Naive thymus-derived CD4-positive, alpha-beta T cell (primary cell): ENCODE results near the gene BCAM. TPM values are rescaled to one million over a fixed set of nuclear protein-coding genes. Genes with fewer than 3 reads are reported as not detected.

Experiments
- ATAC-seq: fragments of 150-1000 bp; cut with Tn5 transposase; 2 replicates; pipeline ENCODE4 v1.10.0; 2021; ENCODE audit warnings: mild to moderate bottlenecking, moderate library complexity
- CTCF ChIA-PET: fragments of 350-600 bp; sonication (Branson Sonifier 250); formaldehyde crosslinking; loops from one replicate; lab custom pipeline; 2021; ENCODE audit warnings: antibody characterized with exemption; lab: Charles Lee
- POLR2A ChIA-PET: fragments of 350-600 bp; sonication (Branson Sonifier 250); formaldehyde crosslinking; loops from one replicate; lab custom pipeline; 2021; ENCODE audit warnings: antibody characterized with exemption, inconsistent platforms; lab: Charles Lee
- DNase-seq, 9 donors: peaks; one replicate each; pipeline versions ENCODE4 v3.0.0 to v3.0.0-alpha.2; 2020 to 2022; ENCODE audit warnings: mixed read lengths in 1 of 9
- H3K27ac ChIP-seq: one replicate; pipeline ENCODE4 v1.7.0; 2013; ENCODE audit warnings: mild to moderate bottlenecking, low read depth, low read length, moderate library complexity
- H3K27me3 ChIP-seq, 2 donors: one replicate each; pipeline ENCODE4 v1.7.0; 2013; ENCODE audit warnings: low read length in 2 of 2, mild to moderate bottlenecking in 2 of 2, moderate library complexity in 2 of 2; ENCODE audit not compliant: control insufficient read depth in 2 of 2, insufficient read depth in 2 of 2
- H3K36me3 ChIP-seq, 3 experiments: 1 replicate in 2 of 3; 2 replicates in 1 of 3; pipeline ENCODE4 v1.7.0; 2013; ENCODE audit warnings: low read length in 3 of 3, mild to moderate bottlenecking in 3 of 3, moderate library complexity in 1 of 3; ENCODE audit not compliant: insufficient read depth in 3 of 3, control insufficient read depth in 2 of 3
- H3K4me1 ChIP-seq, 2 donors: one replicate each; pipeline ENCODE4 v1.7.0; 2013; ENCODE audit warnings: low read length in 2 of 2, mild to moderate bottlenecking in 2 of 2, moderate library complexity in 1 of 2; ENCODE audit not compliant: control insufficient read depth in 2 of 2, insufficient read depth in 2 of 2
- H3K4me3 ChIP-seq: 2 replicates; pipeline ENCODE4 v1.7.0; 2013; ENCODE audit warnings: mild to moderate bottlenecking, low read length
- H3K9me3 ChIP-seq, 3 experiments: 1 replicate in 2 of 3; 2 replicates in 1 of 3; pipeline ENCODE4 v1.7.0; 2013; ENCODE audit warnings: low read length in 3 of 3; ENCODE audit not compliant: control insufficient read depth in 2 of 3
- H3K27ac Mint-ChIP-seq, 9 donors: one replicate each; pipeline ENCODE4 v1.8.0; 2020 to 2022; ENCODE audit warnings: mixed read lengths in 9 of 9, mild to moderate bottlenecking in 8 of 9, moderate library complexity in 5 of 9, inconsistent platforms in 2 of 9
- H3K27me3 Mint-ChIP-seq, 5 donors: one replicate each; pipeline ENCODE4 v1.8.0; 2021 to 2022; ENCODE audit warnings: mixed read lengths in 5 of 5, mild to moderate bottlenecking in 1 of 5
- H3K36me3 Mint-ChIP-seq, 5 donors: one replicate each; pipeline ENCODE4 v1.8.0; 2020 to 2022; ENCODE audit warnings: mixed read lengths in 5 of 5, mild to moderate bottlenecking in 3 of 5, inconsistent platforms in 1 of 5
- H3K4me1 Mint-ChIP-seq, 7 donors: one replicate each; pipeline ENCODE4 v1.8.0; 2020 to 2022; ENCODE audit warnings: mixed read lengths in 7 of 7, mild to moderate bottlenecking in 3 of 7, inconsistent platforms in 1 of 7
- H3K4me3 Mint-ChIP-seq, 10 donors: one replicate each; pipeline ENCODE4 v1.8.0; 2020 to 2022; ENCODE audit warnings: mild to moderate bottlenecking in 10 of 10, mixed read lengths in 10 of 10, moderate library complexity in 6 of 10, inconsistent platforms in 2 of 10
- H3K9me3 Mint-ChIP-seq, 11 donors: one replicate each; pipeline ENCODE4 v1.8.0; 2020 to 2022; ENCODE audit warnings: mixed read lengths in 11 of 11, mild to moderate bottlenecking in 4 of 11, inconsistent platforms in 1 of 11, moderate library complexity in 1 of 11
- intact Hi-C, 2 donors: fragments of 100-400 bp; cut with micrococcal nuclease; formaldehyde crosslinking; loops; one replicate each; pipeline ENCODE4 v1.15.1; 2023
- polyA plus RNA-seq, 2 donors: library from polyadenylated mRNA; unstranded; fragments of 300-500 nt; fragmentation: Illumina TruSeq; gene quantifications; one replicate each; pipeline ENCODE4 v1.2.3, GENCODE V29; 2021
- total RNA-seq, 6 experiments: library from RNA in 5 of 6; stranded (reverse) in 5 of 6; gene quantifications; 1 replicate in 5 of 6; 2 replicates in 1 of 6; pipeline ENCODE4 v1.2.3 and lab custom pipeline; 2021 to 2026

The BCAM gene
- total and polyA plus RNA-seq, 7 experiments from 2014 or later, result 0.42 TPM; not detected in 6

- CTCF ChIA-PET, result interaction anchor here (0.7 to 1.0 kb wide), 2 partner anchors 78 to 1463 kb away, joined by 3 read pairs; no protein-coding TSS in a partner anchor
- H3K27ac Mint-ChIP-seq, result peak overlapping the region in 2 of 9 donors; percentile 10 to 59
- intact Hi-C loops, result loop anchor here in 1 of 2 donors (10.0 kb wide), 1 partner anchor 194 kb away; no protein-coding TSS in a partner anchor
Measured at GRCh38 chr19:44848812-44849447, 40.0 kb downstream of the BCAM start.

GRCh38 chr19:44850641-44851109, 41.8 kb downstream of the BCAM start:
- no peaks in the 10 kb centered on the region for H3K36me3 ChIP-seq
- ATAC-seq (no peak), DNase-seq (no peak)
- H3K4me3 Mint-ChIP-seq, result no peak overlapping the region
- intact Hi-C loops, result no loop called here
- peaks cover 8 to 28% (median 15%) of the 10 kb centered on the region in 7 donors for H3K4me1 Mint-ChIP-seq
- H3K4me1 ChIP-seq, result peaks cover 10 to 11% of the 10 kb centered on the region in 2 donors
- H3K27me3 Mint-ChIP-seq, result peaks cover 0 to 48% (median 6%) of the 10 kb centered on the region in 5 donors
- no peaks in the 10 kb centered on the region for H3K9me3 ChIP-seq
- peaks cover 0 to 5% of the 10 kb centered on the region in 2 donors for H3K27me3 ChIP-seq
- H3K27ac ChIP-seq, result no peak overlapping the region
- no peak overlapping the region for H3K27ac Mint-ChIP-seq
- no peak overlapping the region for H3K4me3 ChIP-seq
- no peaks in the 10 kb centered on the region for H3K36me3 Mint-ChIP-seq
- ChIA-PET CTCF (no interaction called here), POLR2A (interaction anchor here (0.7 kb wide), 1 partner anchor 793 kb away, joined by 4 read pairs; no protein-coding TSS in a partner anchor)
- H3K9me3 Mint-ChIP-seq, result no peaks in the 10 kb centered on the region

More at GRCh38 chr19:44848812-44849447, 40.0 kb downstream of the BCAM start:
- POLR2A ChIA-PET, result interaction anchor here (1.6 kb wide), 1 partner anchor 9 kb away, joined by 4 read pairs; no protein-coding TSS in a partner anchor
- Histone ChIP-seq H3K4me3 (no peak overlapping the region), H3K4me1 (peaks cover 18 to 19% of the 10 kb centered on the region in 2 donors), H3K36me3 (no peaks in the 10 kb centered on the region), H3K27ac (no peak overlapping the region), H3K9me3 (no peaks in the 10 kb centered on the region), H3K27me3 (peaks cover 0 to 5% of the 10 kb centered on the region in 2 donors)
- H3K4me1 Mint-ChIP-seq, result peaks cover 18 to 36% (median 25%) of the 10 kb centered on the region in 7 donors
- H3K9me3 Mint-ChIP-seq, result peaks cover 0 to 2% (median 0%) of the 10 kb centered on the region in 11 donors
- no peak for DNase-seq
- peaks cover 0 to 55% (median 15%) of the 10 kb centered on the region in 5 donors for H3K27me3 Mint-ChIP-seq
- peak overlapping the region in 8 of 10 donors; percentile 19 to 90 (median 36) for H3K4me3 Mint-ChIP-seq
- no peak for ATAC-seq
- peaks cover 0 to 2% (median 0%) of the 10 kb centered on the region in 5 donors for H3K36me3 Mint-ChIP-seq

- Histone ChIP-seq H3K27ac (no peak overlapping the region), H3K27me3 (peaks cover 0 to 5% of the 10 kb centered on the region in 2 donors), H3K9me3 (no peaks in the 10 kb centered on the region), H3K4me3 (no peak overlapping the region), H3K4me1 (peaks cover 9 to 11% of the 10 kb centered on the region in 2 donors), H3K36me3 (no peaks in the 10 kb centered on the region)
- Mint-ChIP-seq H3K27me3 (peaks cover 0 to 44% (median 5%) of the 10 kb centered on the region in 5 donors), H3K36me3 (no peaks in the 10 kb centered on the region), H3K4me3 (peak overlapping the region in 1 of 10 donors; percentile 34), H3K9me3 (no peaks in the 10 kb centered on the region), H3K27ac (peak overlapping the region in 1 of 9 donors; percentile 4), H3K4me1 (peaks cover 6 to 24% (median 14%) of the 10 kb centered on the region in 7 donors)
- ChIA-PET POLR2A (interaction anchor here (0.7 kb wide), 1 partner anchor 792 kb away, joined by 4 read pairs; no protein-coding TSS in a partner anchor), CTCF (no interaction called here)
- intact Hi-C loops, result no loop called here
- DNase-seq (no peak), ATAC-seq (no peak)
Measured at GRCh38 chr19:44851427-44851826, 42.5 kb downstream of the BCAM start.

- no peak overlapping the region for H3K4me3 Mint-ChIP-seq
- ATAC-seq (no peak), DNase-seq (no peak)
- peaks cover 0 to 8% (median 0%) of the 10 kb centered on the region in 7 donors for H3K4me1 Mint-ChIP-seq
- no peaks in the 10 kb centered on the region for H3K4me1 ChIP-seq
- H3K27me3 ChIP-seq, result no peaks in the 10 kb centered on the region
- intact Hi-C loops, result no loop called here
- H3K27ac Mint-ChIP-seq, result no peak overlapping the region
- peaks cover 0 to 9% (median 0%) of the 10 kb centered on the region in 5 donors for H3K27me3 Mint-ChIP-seq
- no peaks in the 10 kb centered on the region for H3K9me3 ChIP-seq
- POLR2A ChIA-PET, result no interaction called here
- no peak overlapping the region for H3K27ac ChIP-seq
- no peak overlapping the region for H3K4me3 ChIP-seq
- no peaks in the 10 kb centered on the region for H3K36me3 ChIP-seq
- H3K9me3 Mint-ChIP-seq, result no peaks in the 10 kb centered on the region
- CTCF ChIA-PET, result no interaction called here
- H3K36me3 Mint-ChIP-seq, result no peaks in the 10 kb centered on the region
Measured at GRCh38 chr19:44855606-44856005, 46.7 kb downstream of the BCAM start.

- Histone ChIP-seq H3K4me3 (no peak overlapping the region), H3K4me1 (no peaks in the 10 kb centered on the region), H3K36me3 (no peaks in the 10 kb centered on the region), H3K27ac (no peak overlapping the region), H3K27me3 (no peaks in the 10 kb centered on the region), H3K9me3 (no peaks in the 10 kb centered on the region)
- H3K36me3 Mint-ChIP-seq, result no peaks in the 10 kb centered on the region
- H3K27me3 Mint-ChIP-seq, result peaks cover 0 to 5% (median 0%) of the 10 kb centered on the region in 5 donors
- ChIA-PET CTCF (no interaction called here), POLR2A (interaction anchor here (0.6 kb wide), 1 partner anchor 27 kb away, joined by 3 read pairs; no protein-coding TSS in a partner anchor)
- H3K4me1 Mint-ChIP-seq, result peaks cover 0 to 5% (median 0%) of the 10 kb centered on the region in 7 donors
- ATAC-seq (no peak), DNase-seq (no peak)
- H3K27ac Mint-ChIP-seq, result peak overlapping the region in 1 of 9 donors; percentile 70
- no peaks in the 10 kb centered on the region for H3K9me3 Mint-ChIP-seq
- no peak overlapping the region for H3K4me3 Mint-ChIP-seq
- intact Hi-C loops, result no loop called here
Measured at GRCh38 chr19:44856421-44857083, 47.6 kb downstream of the BCAM start.

GRCh38 chr19:44857837-44858236, 48.9 kb downstream of the BCAM start:
- ChIA-PET POLR2A (interaction anchor here (1.3 kb wide), 1 partner anchor 8 kb away, joined by 4 read pairs; no protein-coding TSS in a partner anchor), CTCF (no interaction called here)
- no peak for DNase-seq

More at GRCh38 chr19:44857837-44858236, 48.9 kb downstream of the BCAM start:
- Mint-ChIP-seq H3K4me1 (peaks cover 0 to 2% (median 0%) of the 10 kb centered on the region in 7 donors), H3K9me3 (no peaks in the 10 kb centered on the region), H3K36me3 (no peaks in the 10 kb centered on the region), H3K27me3 (no peaks in the 10 kb centered on the region), H3K27ac (no peak overlapping the region), H3K4me3 (no peak overlapping the region)
- Histone ChIP-seq H3K36me3 (no peaks in the 10 kb centered on the region), H3K4me1 (no peaks in the 10 kb centered on the region), H3K9me3 (no peaks in the 10 kb centered on the region), H3K4me3 (no peak overlapping the region), H3K27me3 (no peaks in the 10 kb centered on the region), H3K27ac (no peak overlapping the region)
- ATAC-seq, result no peak
- intact Hi-C loops, result no loop called here
